Measurements from ENCODE around the gene TBCEL.

GRCh38 chr11:120994091-120994859, 29.6 kb upstream of the TBCEL start:
- no peak for TF ChIP-seq CTCF (conservative IDR thresholded peaks at IDR 0.05 in 1 of 2, IDR thresholded peaks at IDR 0.05 in 1 of 2; ENCODE audit: extremely low read depth in 1 of 2, insufficient read depth in 1 of 2, low read depth in 1 of 2, low read length in 2 of 2)
- TF ChIP-seq EZH2 (IDR thresholded peaks at IDR 0.05; ENCODE audit: borderline replicate concordance, low read length), result no peak
